ENCODE data around the gene SLC9A9. TPM values are rescaled to one million over a fixed set of nuclear protein-coding genes. Genes with fewer than 3 reads are reported as not detected.

SLC9A9 gene
- total RNA-seq, 1 experiment from 2014 or later = 2.2 TPM

GRCh38 chr3:143633816-143634215 is 214.5 kb downstream of the SLC9A9 start:
- Mint-ChIP-seq H3K27me3 (ENCODE audit: insufficient read depth, unreplicated experiment) (no peaks in the 10 kb centered on the region), H3K4me3 (ENCODE audit: unreplicated experiment) (no peak overlapping the region), H3K4me1 (ENCODE audit: insufficient read depth, unreplicated experiment) (no peaks in the 10 kb centered on the region), H3K36me3 (ENCODE audit: insufficient read depth, unreplicated experiment) (no peaks in the 10 kb centered on the region), H3K27ac (ENCODE audit: low read depth, unreplicated experiment) (peak overlapping the region; percentile 72), H3K9me3 (ENCODE audit: unreplicated experiment) (no peaks in the 10 kb centered on the region)
- CTCF ChIA-PET = no interaction called here
- no TSS peak for BruUV-seq (replicated peaks)
- no peak for DNase-seq (ENCODE audit: unreplicated experiment)
- TF ChIP-seq CTCF (IDR thresholded peaks at IDR 0.05; ENCODE audit: unreplicated experiment) = no peak
- POLR2A ChIA-PET = interaction anchor here (1.0 kb wide), 2 partner anchors 10 to 16 kb away, joined by 3 read pairs; no protein-coding TSS in a partner anchor
- intact Hi-C loops (cut with micrococcal nuclease) = no loop called here

GRCh38 chr3:143629726-143630125 is 218.5 kb downstream of the SLC9A9 start:
- no peak overlapping the region for H3K4me3 Mint-ChIP-seq (ENCODE audit: unreplicated experiment)
- no peak for TF ChIP-seq CTCF (IDR thresholded peaks at IDR 0.05; ENCODE audit: unreplicated experiment)
- H3K36me3 Mint-ChIP-seq (ENCODE audit: insufficient read depth, unreplicated experiment) = no peaks in the 10 kb centered on the region
- no peak overlapping the region for H3K27ac Mint-ChIP-seq (ENCODE audit: low read depth, unreplicated experiment)
- no peaks in the 10 kb centered on the region for H3K27me3 Mint-ChIP-seq (ENCODE audit: insufficient read depth, unreplicated experiment)
- intact Hi-C loops (cut with micrococcal nuclease) = no loop called here
- CTCF ChIA-PET = no interaction called here
- H3K4me1 Mint-ChIP-seq (ENCODE audit: insufficient read depth, unreplicated experiment) = peaks cover 6% of the 10 kb centered on the region
- no peak for DNase-seq (ENCODE audit: unreplicated experiment)
- no TSS peak for BruUV-seq (replicated peaks)
- H3K9me3 Mint-ChIP-seq (ENCODE audit: unreplicated experiment) = no peaks in the 10 kb centered on the region
- POLR2A ChIA-PET = interaction anchor here (0.9 to 1.2 kb wide), 4 partner anchors 9 to 186 kb away, joined by 3 to 6 read pairs (median 4); no protein-coding TSS in a partner anchor

GRCh38 chr3:143628971-143629370 is 219.3 kb downstream of the SLC9A9 start:
- no peaks in the 10 kb centered on the region for H3K27me3 Mint-ChIP-seq (ENCODE audit: insufficient read depth, unreplicated experiment)
- DNase-seq (ENCODE audit: unreplicated experiment) = no peak
- H3K4me1 Mint-ChIP-seq (ENCODE audit: insufficient read depth, unreplicated experiment) = peaks cover 6% of the 10 kb centered on the region
- no peak overlapping the region for H3K4me3 Mint-ChIP-seq (ENCODE audit: unreplicated experiment)
- peaks cover under 1% of the 10 kb centered on the region for H3K9me3 Mint-ChIP-seq (ENCODE audit: unreplicated experiment)
- no peaks in the 10 kb centered on the region for H3K36me3 Mint-ChIP-seq (ENCODE audit: insufficient read depth, unreplicated experiment)
- no TSS peak for BruUV-seq (replicated peaks)
- ChIA-PET POLR2A (interaction anchor here (0.9 to 1.2 kb wide), 2 partner anchors 25 to 185 kb away, joined by 3 to 6 read pairs; no protein-coding TSS in a partner anchor), CTCF (interaction anchor here (0.6 kb wide), 1 partner anchor 348 kb away, joined by 3 read pairs; no protein-coding TSS in a partner anchor)
- no peak overlapping the region for H3K27ac Mint-ChIP-seq (ENCODE audit: low read depth, unreplicated experiment)
- no peak for TF ChIP-seq CTCF (IDR thresholded peaks at IDR 0.05; ENCODE audit: unreplicated experiment)
- intact Hi-C loops (cut with micrococcal nuclease) = no loop called here

GRCh38 chr3:143627336-143627735 is 220.9 kb downstream of the SLC9A9 start:
- DNase-seq (ENCODE audit: unreplicated experiment) = peak; percentile 47
- peak overlapping the region; percentile 87 for H3K27ac Mint-ChIP-seq (ENCODE audit: low read depth, unreplicated experiment)
- intact Hi-C loops (cut with micrococcal nuclease) = no loop called here
- H3K27me3 Mint-ChIP-seq (ENCODE audit: insufficient read depth, unreplicated experiment) = no peaks in the 10 kb centered on the region
- ChIA-PET POLR2A (interaction anchor here (1.1 to 1.8 kb wide), 5 partner anchors 9 to 22 kb away, joined by 3 to 8 read pairs (median 8); no protein-coding TSS in a partner anchor), CTCF (interaction anchor here (0.7 to 0.9 kb wide), 4 partner anchors 8 to 25 kb away, joined by 3 read pairs; no protein-coding TSS in a partner anchor)
- H3K4me3 Mint-ChIP-seq (ENCODE audit: unreplicated experiment) = no peak overlapping the region
- peaks cover 6% of the 10 kb centered on the region for H3K4me1 Mint-ChIP-seq (ENCODE audit: insufficient read depth, unreplicated experiment)
- H3K9me3 Mint-ChIP-seq (ENCODE audit: unreplicated experiment) = peaks cover 7% of the 10 kb centered on the region
- BruUV-seq (replicated peaks) = no TSS peak
- no peak for TF ChIP-seq CTCF (IDR thresholded peaks at IDR 0.05; ENCODE audit: unreplicated experiment)
- H3K36me3 Mint-ChIP-seq (ENCODE audit: insufficient read depth, unreplicated experiment) = no peaks in the 10 kb centered on the region

All from MCF 10A (cell line).